Stimulated activated naive CD8-positive, alpha-beta T cell treated with anti-CD3 and anti-CD28 coated beads, Interleukin-15, amount 100 ng/mL, for 72 hours (primary cell): Measurements from ENCODE around the gene USP40.
"Not testable (repeated sequence)": the region's sequence is repeated elsewhere in the genome, so short reads cannot be mapped to it uniquely, and the experiment has no call there.

Experiments used
- ATAC-seq: fragments of 150-1000 bp; cut with Tn5 transposase; 2 replicates; pipeline ENCODE4 v1.10.0; 2021; ENCODE audit warnings: mild to moderate bottlenecking, moderate library complexity
- DNase-seq, 2 donors: peaks; one replicate each; pipeline ENCODE4 v3.0.0; 2021 to 2022
- H3K27ac Mint-ChIP-seq, 2 donors: one replicate each; pipeline ENCODE4 v1.8.0; 2022; ENCODE audit warnings: mild to moderate bottlenecking in 2 of 2, mixed read lengths in 2 of 2, moderate library complexity in 2 of 2
- H3K27me3 Mint-ChIP-seq: one replicate; pipeline ENCODE4 v1.8.0; 2022; ENCODE audit warnings: mixed read lengths
- H3K4me1 Mint-ChIP-seq: one replicate; pipeline ENCODE4 v1.8.0; 2022; ENCODE audit warnings: mild to moderate bottlenecking, mixed read lengths
- H3K4me3 Mint-ChIP-seq, 2 donors: one replicate each; pipeline ENCODE4 v1.8.0; 2022; ENCODE audit warnings: mild to moderate bottlenecking in 2 of 2, mixed read lengths in 2 of 2, moderate library complexity in 1 of 2
- H3K9me3 Mint-ChIP-seq, 2 donors: one replicate each; pipeline ENCODE4 v1.8.0; 2022; ENCODE audit warnings: mixed read lengths in 2 of 2

Gene USP40

DNA sequence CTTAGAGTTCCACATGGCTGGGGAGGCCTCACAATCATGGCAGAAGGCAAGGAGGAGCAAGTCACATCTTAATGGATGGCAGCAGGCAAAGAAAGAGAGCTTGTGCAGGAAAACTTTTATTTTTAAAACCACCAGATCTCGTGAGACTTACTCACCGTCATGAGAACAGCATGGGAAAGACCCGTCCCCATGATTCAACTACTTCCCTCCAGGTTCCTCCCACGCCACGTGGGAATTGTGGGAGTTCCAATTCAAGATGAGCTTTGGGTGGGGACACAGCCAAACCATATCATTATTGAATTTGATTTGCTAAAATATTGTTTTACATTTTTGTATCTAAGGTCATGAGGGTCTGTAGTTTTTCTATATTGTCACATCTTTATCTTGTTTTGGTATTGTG lies 10.8 kb upstream of the USP40 start:
- not testable (repeated sequence) for H3K27ac Mint-ChIP-seq, DNase-seq, H3K27me3 Mint-ChIP-seq, H3K4me1 Mint-ChIP-seq, ATAC-seq, H3K4me3 Mint-ChIP-seq
- peaks cover 0 to 18% of the 10 kb centered on the region in 2 donors for H3K9me3 Mint-ChIP-seq

DNA sequence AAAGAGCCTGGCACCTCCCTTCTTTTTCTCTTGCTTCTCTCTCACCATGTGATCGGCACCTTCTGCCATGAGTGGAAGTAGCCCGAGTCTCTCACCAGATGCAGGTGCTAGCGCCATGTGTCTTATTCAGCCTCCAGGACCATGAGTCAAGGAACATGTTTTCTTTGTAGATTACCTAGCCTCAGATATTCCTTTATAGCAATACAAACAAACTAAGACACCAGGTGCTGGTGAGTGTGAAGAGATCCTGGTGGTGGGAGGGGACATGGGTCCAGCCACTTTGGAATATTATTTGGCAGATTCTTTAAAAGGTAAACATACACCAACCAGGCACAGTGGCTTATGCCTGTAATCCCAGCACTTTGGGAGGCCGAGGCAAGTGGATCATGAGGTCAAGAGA lies 5.9 kb upstream of the USP40 start:
- no peak for DNase-seq
- no peak for ATAC-seq
- Mint-ChIP-seq H3K4me1 (no peaks in the 10 kb centered on the region), H3K9me3 (peaks cover 0 to 17% of the 10 kb centered on the region in 2 donors), H3K4me3 (no peak overlapping the region), H3K27me3 (peaks cover 8% of the 10 kb centered on the region), H3K27ac (no peak overlapping the region)

DNA sequence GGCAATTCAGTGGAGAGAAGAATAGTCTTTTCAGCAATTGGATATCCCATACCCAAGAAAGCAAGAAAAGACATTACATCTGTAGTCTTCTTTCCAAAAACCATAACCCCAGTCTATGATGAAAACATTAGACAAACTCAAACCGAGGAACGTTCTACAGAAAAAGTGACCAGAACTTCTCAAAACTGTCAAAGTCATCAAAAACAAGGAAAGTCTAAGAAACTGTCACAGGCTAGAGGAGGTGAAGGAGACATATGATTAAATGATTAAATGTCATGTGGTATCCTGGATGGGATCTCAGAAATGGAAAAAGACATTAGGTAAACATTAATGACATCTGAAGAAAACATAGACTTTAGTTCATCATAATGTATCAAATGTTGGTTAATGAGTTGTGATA lies 4.9 kb upstream of the USP40 start:
- ATAC-seq (no peak), DNase-seq (no peak)
- H3K27ac Mint-ChIP-seq, result no peak overlapping the region
- peaks cover 8% of the 10 kb centered on the region for H3K27me3 Mint-ChIP-seq
- no peaks in the 10 kb centered on the region for H3K4me1 Mint-ChIP-seq
- H3K9me3 Mint-ChIP-seq, result peaks cover 0 to 7% of the 10 kb centered on the region in 2 donors
- H3K4me3 Mint-ChIP-seq, result no peak overlapping the region

DNA sequence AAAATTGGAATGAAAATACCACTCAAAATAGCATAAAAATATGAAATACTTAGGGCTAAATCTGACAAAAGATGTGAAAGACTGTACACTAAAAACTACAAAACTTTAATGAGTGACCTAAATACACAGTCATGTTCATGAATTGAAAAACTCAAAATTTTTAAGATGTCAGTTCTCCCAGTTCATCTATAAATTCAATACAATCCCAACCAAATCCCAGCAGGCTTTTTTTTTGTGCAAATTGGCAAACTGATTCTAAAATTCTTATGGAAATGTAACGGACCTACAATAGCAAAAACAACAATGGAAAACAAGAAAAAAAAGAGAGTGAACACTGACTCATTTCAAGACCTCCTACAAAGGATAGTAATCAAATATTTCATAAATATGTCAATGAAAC lies 4.4 kb upstream of the USP40 start:
- Mint-ChIP-seq H3K27ac (no peak overlapping the region), H3K27me3 (peaks cover 8% of the 10 kb centered on the region), H3K9me3 (peaks cover 0 to 7% of the 10 kb centered on the region in 2 donors), H3K4me3 (no peak overlapping the region), H3K4me1 (no peaks in the 10 kb centered on the region)
- DNase-seq, result no peak
- no peak for ATAC-seq

DNA sequence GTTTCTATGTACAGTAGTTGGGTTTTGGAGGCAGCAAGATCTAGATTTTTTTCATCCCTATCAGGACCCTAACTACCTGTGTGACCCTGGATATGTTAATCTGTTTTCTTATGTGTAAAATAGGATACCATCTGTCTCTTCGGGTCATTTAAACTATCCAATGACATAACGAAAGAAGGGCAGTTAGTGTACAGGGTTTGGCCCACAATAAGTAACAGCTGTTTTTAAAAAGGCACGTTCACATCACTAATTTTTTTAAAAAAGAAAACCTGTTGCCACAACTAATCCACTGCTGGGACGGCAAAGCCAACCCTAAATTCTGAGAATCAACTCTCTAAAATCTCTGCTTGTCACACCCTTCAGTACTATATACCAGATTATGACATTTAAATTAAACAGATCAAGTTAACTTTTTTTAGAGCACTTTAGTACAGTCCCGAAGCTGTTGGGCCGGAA lies 869 bp downstream of the USP40 start:
- Mint-ChIP-seq H3K27me3 (no peaks in the 10 kb centered on the region), H3K4me3 (peak overlapping the region; percentile 97 to 98), H3K4me1 (peaks cover 16% of the 10 kb centered on the region), H3K9me3 (no peaks in the 10 kb centered on the region), H3K27ac (peak overlapping the region; percentile 99 to 100)
- no peak for DNase-seq
- peak; percentile 18 for ATAC-seq

DNA sequence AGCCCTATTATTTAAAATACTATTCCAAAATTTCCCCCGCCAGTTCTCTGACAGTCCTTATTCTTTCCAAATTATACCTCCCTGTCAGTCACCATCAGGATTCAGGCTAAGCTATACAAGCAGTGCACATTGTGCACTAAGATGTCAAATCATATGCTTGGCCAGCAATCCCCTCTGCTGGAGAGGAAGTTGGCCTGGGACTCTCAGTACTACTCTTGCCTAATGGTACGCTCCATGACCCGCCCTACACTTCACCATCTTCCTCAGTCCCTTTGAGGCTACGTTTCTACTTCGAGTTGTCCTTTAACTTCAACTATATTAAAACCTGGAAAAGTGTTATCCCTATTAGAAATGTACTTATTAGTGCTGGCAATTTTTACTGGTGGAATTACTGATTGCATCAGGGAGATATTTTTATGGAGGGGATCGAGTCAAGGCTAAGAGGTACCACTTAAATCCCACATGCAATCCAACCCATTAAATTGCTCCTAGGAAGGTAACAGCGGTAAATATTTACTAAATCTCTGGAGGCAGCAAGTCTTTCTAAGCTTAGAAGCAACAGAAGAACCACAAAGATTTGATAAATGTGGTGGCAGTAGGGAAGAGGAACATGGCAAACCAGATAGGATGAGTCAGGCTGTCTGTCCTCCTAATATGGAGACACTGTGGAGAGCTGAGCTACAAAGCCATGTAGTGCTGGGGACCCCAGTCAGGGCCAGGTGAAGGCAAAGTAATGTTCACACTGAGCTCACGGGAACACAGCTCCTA lies 2.7 kb downstream of the USP40 start:
- Mint-ChIP-seq H3K27ac (peak overlapping the region in 1 of 2 donors; percentile 33), H3K4me1 (peaks cover 16% of the 10 kb centered on the region), H3K4me3 (no peak overlapping the region), H3K9me3 (no peaks in the 10 kb centered on the region), H3K27me3 (no peaks in the 10 kb centered on the region)
- DNase-seq (no peak), ATAC-seq (no peak)

DNA sequence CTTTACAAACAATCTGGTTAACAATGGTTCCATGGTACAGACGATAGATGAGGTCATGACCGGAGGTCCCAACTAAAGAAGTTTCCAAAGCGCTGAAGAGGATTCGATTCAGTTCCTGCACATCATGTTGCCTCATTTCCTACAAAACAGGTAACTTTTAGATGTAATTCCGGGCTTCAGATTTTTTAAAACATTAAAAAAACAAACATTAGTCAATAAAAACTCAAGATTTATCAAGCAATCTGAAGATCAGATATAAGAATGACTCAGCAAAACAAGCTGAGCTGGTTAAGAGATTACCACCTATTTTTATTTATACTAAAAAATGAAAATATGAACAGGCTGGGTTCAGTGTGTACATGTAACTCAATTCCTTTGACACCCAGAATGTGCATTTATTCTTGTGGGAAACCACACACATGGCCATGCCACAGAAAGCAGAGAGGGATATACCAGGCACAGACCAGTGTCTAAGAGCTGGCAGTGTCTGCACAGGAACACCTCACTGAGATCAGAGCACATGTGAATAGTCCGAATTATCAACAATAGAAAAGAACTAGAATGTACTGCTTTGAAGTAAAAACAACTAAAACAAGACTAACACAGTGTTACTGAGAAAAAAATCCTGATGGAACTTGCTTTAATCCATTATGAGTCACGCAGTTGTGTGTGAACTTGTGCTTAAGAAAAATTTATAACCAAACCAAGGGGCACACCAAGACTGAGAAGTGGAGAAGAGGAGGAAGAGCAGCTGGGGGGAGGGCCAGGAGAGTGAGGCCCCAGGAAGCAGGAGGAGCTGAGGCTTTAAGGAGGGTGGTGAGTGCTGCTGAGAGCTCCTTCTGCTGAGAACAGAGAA lies 9.5 kb downstream of the USP40 start:
- peak; percentile 59 for ATAC-seq
- peak overlapping the region in 1 of 2 donors; percentile 13 for H3K4me3 Mint-ChIP-seq
- no peaks in the 10 kb centered on the region for H3K9me3 Mint-ChIP-seq
- H3K27ac Mint-ChIP-seq, result peak overlapping the region in 1 of 2 donors; percentile 21
- no peaks in the 10 kb centered on the region for H3K27me3 Mint-ChIP-seq
- DNase-seq, result no peak
- peaks cover 10% of the 10 kb centered on the region for H3K4me1 Mint-ChIP-seq

DNA sequence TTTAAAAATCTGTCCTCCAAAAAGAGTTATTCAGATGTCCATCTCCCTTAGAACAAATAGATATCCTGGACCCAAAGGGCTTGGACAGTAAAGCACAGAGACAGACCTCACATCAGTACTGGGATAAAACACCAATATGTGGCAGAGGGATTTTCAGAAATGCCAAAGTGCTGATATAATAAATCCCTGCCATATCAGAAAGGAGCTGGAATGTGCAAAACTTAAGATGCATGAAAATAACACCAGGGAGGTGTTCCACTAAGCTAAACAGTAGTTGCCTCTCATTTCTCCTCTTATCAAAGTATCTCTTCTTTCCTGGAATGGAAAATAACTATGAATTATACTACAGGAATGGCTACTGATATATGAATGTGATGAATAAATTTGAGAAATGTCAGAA lies 13.2 kb downstream of the USP40 start:
- Mint-ChIP-seq H3K4me3 (no peak overlapping the region), H3K27me3 (no peaks in the 10 kb centered on the region), H3K9me3 (no peaks in the 10 kb centered on the region), H3K27ac (no peak overlapping the region), H3K4me1 (peaks cover 10% of the 10 kb centered on the region)
- DNase-seq (no peak), ATAC-seq (no peak)

DNA sequence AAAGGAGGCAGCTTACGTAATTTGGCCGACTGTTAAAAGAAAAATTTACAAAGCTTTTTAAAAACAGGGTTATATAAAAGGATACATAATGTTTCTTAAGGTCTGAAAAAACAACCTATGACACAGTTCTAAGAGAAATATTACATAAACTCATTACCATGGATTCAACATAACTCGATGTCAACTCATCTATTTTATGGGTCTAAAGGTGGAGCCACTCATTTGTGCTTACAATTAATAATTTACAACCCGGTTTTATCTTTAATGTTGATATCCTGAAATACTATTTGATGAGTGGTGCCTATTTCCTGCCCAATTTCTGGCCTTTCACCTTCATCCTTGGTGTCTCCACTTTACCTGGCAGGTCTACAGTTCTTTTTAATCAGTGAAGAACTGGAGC lies 15.1 kb downstream of the USP40 start:
- H3K4me3 Mint-ChIP-seq, result no peak overlapping the region
- H3K4me1 Mint-ChIP-seq, result no peaks in the 10 kb centered on the region
- no peaks in the 10 kb centered on the region for H3K27me3 Mint-ChIP-seq
- no peak overlapping the region for H3K27ac Mint-ChIP-seq
- DNase-seq, result no peak
- no peaks in the 10 kb centered on the region for H3K9me3 Mint-ChIP-seq
- no peak for ATAC-seq

DNA sequence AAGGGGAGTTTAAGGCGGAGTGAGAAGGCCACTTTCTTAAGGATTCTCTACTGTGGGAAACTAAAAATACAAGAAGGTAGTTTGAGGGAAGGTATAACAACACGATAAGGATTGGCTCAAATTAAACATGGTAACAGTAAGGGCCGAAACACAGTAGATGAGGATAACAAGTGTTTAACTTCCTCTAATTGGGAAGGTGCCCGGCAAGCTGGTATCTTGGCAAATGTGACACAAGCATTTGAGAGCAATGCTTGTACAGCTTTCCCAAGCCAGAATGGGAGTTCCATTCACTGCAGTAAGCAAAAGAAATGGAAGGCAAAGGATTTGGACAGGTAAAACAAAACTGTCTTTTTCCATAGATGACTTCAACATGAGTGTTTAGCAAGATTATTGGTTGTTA lies 19.8 kb downstream of the USP40 start:
- ATAC-seq, result no peak
- H3K27me3 Mint-ChIP-seq, result no peaks in the 10 kb centered on the region
- H3K9me3 Mint-ChIP-seq, result no peaks in the 10 kb centered on the region
- DNase-seq, result no peak
- H3K4me3 Mint-ChIP-seq, result no peak overlapping the region
- H3K27ac Mint-ChIP-seq, result no peak overlapping the region
- peaks cover 6% of the 10 kb centered on the region for H3K4me1 Mint-ChIP-seq

DNA sequence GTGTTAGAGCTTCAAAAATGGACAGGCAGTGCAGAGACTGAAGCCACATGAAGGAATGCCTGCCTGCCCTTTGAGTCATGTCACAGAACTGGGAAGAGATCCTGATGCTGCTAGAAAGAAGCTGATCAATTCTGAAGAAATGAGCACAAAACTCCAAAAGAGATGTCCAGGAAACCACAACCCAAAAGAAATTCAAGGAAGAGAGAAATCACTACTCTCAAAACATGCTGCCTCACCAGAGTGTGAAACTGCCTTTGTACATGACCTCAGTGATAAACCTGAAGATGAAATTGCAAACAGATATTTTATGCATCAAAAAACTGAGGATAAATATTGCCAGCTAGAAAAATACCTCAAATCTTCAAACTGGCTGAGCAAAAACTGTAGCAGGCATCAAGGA lies 20.5 kb downstream of the USP40 start:
- H3K4me3 Mint-ChIP-seq, result no peak overlapping the region
- DNase-seq, result no peak
- no peaks in the 10 kb centered on the region for H3K27me3 Mint-ChIP-seq
- H3K9me3 Mint-ChIP-seq, result no peaks in the 10 kb centered on the region
- H3K4me1 Mint-ChIP-seq, result peaks cover 6% of the 10 kb centered on the region
- no peak overlapping the region for H3K27ac Mint-ChIP-seq
- ATAC-seq, result no peak

DNA sequence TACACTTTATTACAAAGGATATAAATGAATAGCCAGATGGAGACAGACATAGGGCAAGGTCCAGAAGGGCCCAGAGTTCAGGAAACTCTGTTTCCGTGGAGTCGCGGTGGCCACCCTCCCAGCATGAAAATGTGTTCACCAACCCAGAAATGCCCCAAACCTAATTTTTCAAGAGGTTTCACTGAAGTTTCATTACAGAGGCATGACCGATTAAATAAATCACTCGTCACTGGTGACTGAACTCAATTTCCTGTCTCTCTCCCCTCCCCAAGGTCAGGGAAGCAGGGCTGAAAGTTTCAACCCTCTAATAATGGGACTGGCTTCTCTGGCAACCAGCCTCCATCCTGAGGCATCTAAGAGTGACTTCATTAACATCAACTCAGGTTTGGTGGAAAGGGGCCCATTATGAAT lies 22.4 kb downstream of the USP40 start:
- Mint-ChIP-seq H3K4me1 (peaks cover 6% of the 10 kb centered on the region), H3K4me3 (no peak overlapping the region), H3K9me3 (no peaks in the 10 kb centered on the region), H3K27ac (no peak overlapping the region), H3K27me3 (no peaks in the 10 kb centered on the region)
- DNase-seq, result no peak
- no peak for ATAC-seq

DNA sequence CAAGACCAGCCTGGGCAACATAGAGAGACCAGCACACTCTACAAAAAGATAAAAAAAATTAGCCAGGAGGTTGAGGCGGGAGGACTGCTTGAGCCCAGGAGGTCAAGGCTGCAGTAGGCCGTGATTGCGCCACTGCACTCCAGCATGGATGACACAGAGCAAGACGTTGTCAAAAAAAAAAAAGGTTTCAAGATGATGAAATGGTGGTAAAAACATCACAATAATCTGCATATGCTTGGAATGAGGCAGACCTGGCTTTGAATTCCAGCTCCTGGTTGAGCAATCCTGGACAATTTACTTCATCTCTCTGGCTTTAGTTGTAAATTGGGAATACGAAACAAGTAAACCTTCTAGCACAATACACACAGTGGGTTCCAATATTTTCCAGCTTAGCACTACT lies 24.1 kb downstream of the USP40 start:
- ATAC-seq, result no peak
- Mint-ChIP-seq H3K4me3 (no peak overlapping the region), H3K4me1 (peaks cover 6% of the 10 kb centered on the region), H3K27me3 (no peaks in the 10 kb centered on the region), H3K27ac (no peak overlapping the region), H3K9me3 (no peaks in the 10 kb centered on the region)
- DNase-seq, result no peak

DNA sequence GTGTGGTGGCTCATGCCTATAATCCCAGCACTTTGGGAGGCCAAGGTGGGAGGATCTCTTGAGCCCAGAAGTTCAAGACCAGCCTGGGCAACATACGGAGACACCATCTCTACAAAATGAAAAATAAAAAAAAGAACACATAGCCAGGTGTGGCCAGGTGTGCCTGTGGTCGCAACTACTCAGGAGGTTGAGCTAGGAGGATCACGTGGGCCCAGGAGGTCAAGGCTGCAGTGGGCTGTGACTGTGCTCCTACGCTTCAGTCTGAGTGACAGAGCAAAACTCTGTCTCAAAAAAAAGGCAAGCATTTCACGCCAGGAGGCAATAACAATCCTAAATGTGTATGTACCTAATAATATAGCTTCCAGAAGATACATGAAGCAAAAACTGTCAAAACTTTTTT lies 27.8 kb downstream of the USP40 start:
- DNase-seq, result no peak
- H3K27ac Mint-ChIP-seq, result no peak overlapping the region
- ATAC-seq, result no peak
- no peaks in the 10 kb centered on the region for H3K4me1 Mint-ChIP-seq
- H3K27me3 Mint-ChIP-seq, result no peaks in the 10 kb centered on the region
- H3K9me3 Mint-ChIP-seq, result no peaks in the 10 kb centered on the region
- no peak overlapping the region for H3K4me3 Mint-ChIP-seq

DNA sequence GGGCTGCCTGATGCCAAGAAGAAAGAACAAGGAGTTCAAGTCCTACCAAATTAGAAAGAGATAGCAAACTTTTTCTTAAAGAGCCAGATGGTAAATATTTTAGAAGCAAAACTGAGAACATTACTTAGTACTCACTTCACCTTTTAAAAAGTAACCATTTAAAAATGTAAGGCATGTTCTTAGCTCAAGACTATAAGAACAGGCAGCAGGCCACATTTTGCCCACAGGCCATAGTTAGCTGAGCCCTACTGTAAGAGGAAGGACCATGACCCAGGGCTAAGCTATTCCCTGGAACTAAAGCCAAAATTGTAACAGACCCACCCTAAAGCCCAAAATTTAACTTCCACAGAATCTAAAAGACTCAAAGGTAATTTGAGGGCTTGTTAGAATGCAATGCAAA lies 31.3 kb downstream of the USP40 start:
- H3K27ac Mint-ChIP-seq, result no peak overlapping the region
- H3K27me3 Mint-ChIP-seq, result no peaks in the 10 kb centered on the region
- no peaks in the 10 kb centered on the region for H3K9me3 Mint-ChIP-seq
- no peak overlapping the region for H3K4me3 Mint-ChIP-seq
- DNase-seq (no peak), ATAC-seq (no peak)
- no peaks in the 10 kb centered on the region for H3K4me1 Mint-ChIP-seq

DNA sequence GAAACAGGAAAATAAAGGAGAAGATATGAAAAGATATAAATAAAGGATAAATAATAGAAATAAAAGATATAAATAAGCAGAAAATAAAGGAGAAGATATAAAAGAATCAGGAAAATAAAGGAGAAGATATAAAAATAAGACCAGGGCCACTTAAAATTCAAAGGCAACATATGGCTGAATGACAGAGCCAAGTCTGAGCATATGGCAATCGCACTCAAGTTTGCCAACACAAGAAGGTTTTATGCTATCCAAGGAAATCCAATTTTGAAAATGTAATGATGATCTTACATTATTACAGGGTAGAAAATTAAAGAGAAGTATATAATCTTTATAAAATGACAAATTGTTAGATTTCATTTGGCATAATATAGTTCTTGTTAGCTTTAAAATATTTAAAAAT lies 33.6 kb downstream of the USP40 start:
- ATAC-seq (no peak), DNase-seq (no peak)
- Mint-ChIP-seq H3K27me3 (no peaks in the 10 kb centered on the region), H3K4me3 (no peak overlapping the region), H3K4me1 (no peaks in the 10 kb centered on the region), H3K9me3 (no peaks in the 10 kb centered on the region), H3K27ac (no peak overlapping the region)
